T-helper 2 cell treated with Interferon-gamma antibody and Interleukin-4, amounts not matched to agents 5 μg/mL and 100 μg/mL, for 36 hours (primary cell): Measurements from ENCODE around the gene FGF22.
"Not testable (repeated sequence)": the region's sequence is repeated elsewhere in the genome, so short reads cannot be mapped to it uniquely, and the experiment has no call there.

Experiments used
- DNase-seq: peaks from one replicate; pipeline ENCODE4 v3.0.0; 2021; ENCODE audit warnings: low spot score
- H3K27ac Mint-ChIP-seq: one replicate; pipeline ENCODE4 v1.8.0; 2021; ENCODE audit warnings: mild to moderate bottlenecking, mixed read lengths
- H3K27me3 Mint-ChIP-seq: one replicate; pipeline ENCODE4 v1.8.0; 2021; ENCODE audit warnings: low read depth, mixed read lengths
- H3K36me3 Mint-ChIP-seq: one replicate; pipeline ENCODE4 v1.8.0; 2021; ENCODE audit warnings: low read depth, mixed read lengths
- H3K4me1 Mint-ChIP-seq: one replicate; pipeline ENCODE4 v1.8.0; 2021; ENCODE audit warnings: low read depth, mixed read lengths
- H3K4me3 Mint-ChIP-seq: one replicate; pipeline ENCODE4 v1.8.0; 2022; ENCODE audit warnings: mild to moderate bottlenecking, moderate library complexity, mixed read lengths
- H3K9me3 Mint-ChIP-seq: one replicate; pipeline ENCODE4 v1.8.0; 2021; ENCODE audit warnings: mixed read lengths

The FGF22 gene

DNA sequence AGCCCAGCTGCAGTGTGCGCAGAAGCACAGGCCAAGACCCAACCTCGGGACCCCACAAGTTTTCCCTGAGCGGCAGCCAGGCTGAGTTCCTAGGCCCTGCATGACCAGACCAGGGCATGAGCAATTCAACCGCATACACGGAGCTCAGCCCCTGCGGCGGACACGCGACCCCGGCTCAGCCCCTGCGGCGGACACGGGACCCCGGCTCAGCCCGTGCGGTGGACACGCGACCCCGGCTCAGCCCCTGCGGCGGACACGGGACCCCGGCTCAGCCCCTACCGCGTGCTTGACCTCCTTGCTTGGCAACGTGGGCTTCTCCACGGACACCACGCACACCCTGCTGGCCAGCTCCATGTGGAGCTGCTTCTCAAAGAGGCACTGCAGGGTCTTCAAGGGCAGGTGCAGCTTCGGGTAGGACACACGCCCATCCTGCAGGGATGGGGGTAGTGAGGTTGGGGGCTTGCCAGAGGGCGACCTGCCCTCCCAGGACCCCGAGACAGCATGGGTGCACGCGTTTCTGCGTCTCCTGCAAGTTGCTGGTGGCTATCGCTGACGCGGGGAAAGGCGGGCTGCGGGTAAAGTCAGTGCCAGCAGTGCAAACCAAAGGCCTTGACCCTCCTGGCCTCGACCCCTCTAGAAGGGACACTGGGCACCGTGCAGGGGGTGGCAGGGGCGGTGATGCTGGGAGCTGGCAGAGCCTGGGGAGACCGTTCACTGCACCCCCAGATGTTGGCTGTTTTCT is 16.3 kb upstream of the FGF22 start:
- no peak for DNase-seq
- Mint-ChIP-seq H3K36me3 (peaks cover 18% of the 10 kb centered on the region), H3K4me1 (no peaks in the 10 kb centered on the region), H3K27ac (no peak overlapping the region), H3K4me3 (no peak overlapping the region), H3K27me3 (no peaks in the 10 kb centered on the region), H3K9me3 (no peaks in the 10 kb centered on the region)

DNA sequence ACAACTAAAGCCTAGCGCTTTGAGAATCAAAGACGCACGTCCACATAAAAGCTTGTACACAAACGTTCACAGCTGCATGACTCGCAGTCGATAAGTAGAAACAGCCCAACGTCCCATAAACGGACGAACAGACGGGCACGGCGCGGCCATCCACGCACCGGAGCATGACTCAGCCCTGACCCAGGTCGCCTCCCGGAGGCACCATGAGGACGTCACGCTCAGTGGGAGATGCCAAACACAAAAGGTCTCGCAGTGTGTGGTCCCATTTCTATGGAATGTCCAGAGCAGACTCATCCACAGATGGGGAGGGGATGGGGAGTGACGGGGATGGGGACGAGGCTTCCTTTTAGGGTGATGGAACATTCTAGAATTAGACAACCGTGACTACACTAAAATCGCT is 15.7 kb upstream of the FGF22 start:
- H3K4me3 Mint-ChIP-seq = no peak overlapping the region
- no peak overlapping the region for H3K27ac Mint-ChIP-seq
- DNase-seq = no peak
- H3K27me3 Mint-ChIP-seq = no peaks in the 10 kb centered on the region
- no peaks in the 10 kb centered on the region for H3K9me3 Mint-ChIP-seq
- H3K4me1 Mint-ChIP-seq = peaks cover 2% of the 10 kb centered on the region
- H3K36me3 Mint-ChIP-seq = peaks cover 18% of the 10 kb centered on the region

DNA sequence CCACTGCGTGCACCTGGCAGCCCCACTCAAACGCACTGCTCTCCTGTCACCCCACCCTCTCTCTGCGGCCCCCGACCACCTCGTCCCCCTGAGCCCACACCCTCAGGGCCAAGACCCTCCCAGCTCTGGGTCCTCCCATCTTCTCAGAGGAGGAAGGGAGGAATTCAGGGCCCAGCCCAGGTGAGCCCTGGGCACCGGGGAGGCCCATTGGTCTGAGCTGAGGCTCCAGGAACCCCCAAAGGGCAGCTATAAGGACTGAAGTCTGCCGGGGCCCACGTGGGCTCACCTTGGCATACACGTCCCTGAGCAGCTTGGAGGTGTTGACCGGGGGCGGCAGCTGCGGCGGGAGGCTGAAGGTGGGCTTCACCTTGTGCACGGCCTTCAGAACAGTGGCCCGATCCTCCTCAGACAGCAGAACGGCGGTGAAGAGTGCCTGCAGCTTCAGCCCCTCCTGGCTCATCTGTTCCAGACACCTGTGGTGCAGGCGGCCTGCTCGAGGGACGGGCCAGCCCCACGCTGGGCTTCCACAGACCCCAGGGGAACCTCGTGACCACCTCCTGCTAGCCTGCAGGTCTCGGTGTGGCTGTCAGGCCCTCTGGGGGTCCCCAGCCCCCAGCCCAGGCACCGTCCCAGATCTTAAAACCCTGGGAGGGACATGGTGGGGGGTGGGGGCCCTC is 15.1 kb upstream of the FGF22 start:
- peaks cover 4% of the 10 kb centered on the region for H3K4me1 Mint-ChIP-seq

DNA sequence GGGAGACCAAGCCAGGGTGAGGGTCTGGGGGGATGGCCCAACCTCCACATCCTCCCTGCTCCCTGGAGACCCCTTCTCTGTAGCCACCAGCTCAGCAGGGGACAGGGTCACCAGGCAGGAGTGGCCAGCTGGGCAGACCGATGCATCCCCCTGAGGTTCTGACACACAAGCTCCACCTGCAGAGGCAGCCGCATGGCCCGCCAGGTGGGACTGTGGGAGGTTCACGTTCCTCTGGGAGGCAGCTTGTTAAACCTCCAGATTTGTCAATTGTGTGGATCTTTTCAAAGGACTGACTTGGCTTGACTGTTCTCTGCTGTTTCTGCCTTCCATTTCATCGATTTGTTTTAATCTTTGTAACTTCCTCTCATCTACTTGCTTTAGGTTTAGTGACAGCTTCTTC is 14.4 kb upstream of the FGF22 start:
- DNase-seq = no peak
- Mint-ChIP-seq H3K4me1 (peaks cover 4% of the 10 kb centered on the region), H3K27ac (no peak overlapping the region), H3K9me3 (no peaks in the 10 kb centered on the region), H3K27me3 (no peaks in the 10 kb centered on the region), H3K4me3 (no peak overlapping the region), H3K36me3 (peaks cover 14% of the 10 kb centered on the region)

More for the DNA sequence above, 15.1 kb upstream of the FGF22 start:
- no peaks in the 10 kb centered on the region for H3K9me3 Mint-ChIP-seq
- H3K27ac Mint-ChIP-seq = no peak overlapping the region
- H3K27me3 Mint-ChIP-seq = no peaks in the 10 kb centered on the region
- H3K4me3 Mint-ChIP-seq = no peak overlapping the region
- no peak for DNase-seq
- H3K36me3 Mint-ChIP-seq = peaks cover 16% of the 10 kb centered on the region

DNA sequence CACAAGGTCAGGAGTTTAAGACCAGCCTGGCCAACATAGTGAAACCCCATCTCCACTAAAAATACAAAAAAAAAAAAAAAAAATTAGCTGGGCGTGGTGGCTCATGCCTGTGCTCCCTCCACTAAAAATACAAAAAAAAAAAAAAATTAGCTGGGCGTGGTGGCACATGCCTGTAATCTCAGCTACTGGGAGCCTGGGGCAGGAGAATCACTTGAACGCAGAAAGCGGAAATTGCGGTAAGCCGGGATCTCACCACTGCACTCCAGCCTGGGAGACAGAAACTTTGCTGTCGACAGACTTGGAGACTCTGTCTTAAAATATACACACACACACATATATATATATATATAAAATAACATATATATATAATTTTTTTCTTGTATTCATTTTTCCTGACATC is 13.1 kb upstream of the FGF22 start:
- not testable (repeated sequence) for H3K27me3 Mint-ChIP-seq, H3K4me1 Mint-ChIP-seq, DNase-seq, H3K4me3 Mint-ChIP-seq, H3K27ac Mint-ChIP-seq, H3K9me3 Mint-ChIP-seq
- H3K36me3 Mint-ChIP-seq = peaks cover 19% of the 10 kb centered on the region

DNA sequence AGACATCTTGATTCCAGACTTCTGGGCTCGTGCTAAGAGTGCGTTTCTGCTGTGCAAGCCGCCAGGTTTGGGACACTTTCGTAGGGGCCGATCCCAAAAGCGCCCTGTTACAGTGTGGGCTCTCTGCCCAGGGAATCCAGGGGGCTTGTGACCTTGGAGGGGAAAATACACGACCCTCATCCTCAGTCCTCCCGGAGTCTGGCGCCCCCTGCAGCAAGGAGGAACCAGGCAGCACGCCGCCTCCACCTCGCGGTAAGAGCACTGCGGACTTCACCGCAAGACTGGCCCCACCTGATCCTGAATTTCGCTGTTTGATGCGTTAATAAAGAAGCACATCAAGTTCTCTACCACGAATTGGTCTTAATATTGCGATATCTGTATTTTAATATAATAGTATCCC is 11.5 kb upstream of the FGF22 start:
- H3K27me3 Mint-ChIP-seq = no peaks in the 10 kb centered on the region
- peaks cover 19% of the 10 kb centered on the region for H3K36me3 Mint-ChIP-seq
- H3K4me3 Mint-ChIP-seq = no peak overlapping the region
- H3K4me1 Mint-ChIP-seq = peaks cover 6% of the 10 kb centered on the region
- no peak overlapping the region for H3K27ac Mint-ChIP-seq
- DNase-seq = no peak
- no peaks in the 10 kb centered on the region for H3K9me3 Mint-ChIP-seq

DNA sequence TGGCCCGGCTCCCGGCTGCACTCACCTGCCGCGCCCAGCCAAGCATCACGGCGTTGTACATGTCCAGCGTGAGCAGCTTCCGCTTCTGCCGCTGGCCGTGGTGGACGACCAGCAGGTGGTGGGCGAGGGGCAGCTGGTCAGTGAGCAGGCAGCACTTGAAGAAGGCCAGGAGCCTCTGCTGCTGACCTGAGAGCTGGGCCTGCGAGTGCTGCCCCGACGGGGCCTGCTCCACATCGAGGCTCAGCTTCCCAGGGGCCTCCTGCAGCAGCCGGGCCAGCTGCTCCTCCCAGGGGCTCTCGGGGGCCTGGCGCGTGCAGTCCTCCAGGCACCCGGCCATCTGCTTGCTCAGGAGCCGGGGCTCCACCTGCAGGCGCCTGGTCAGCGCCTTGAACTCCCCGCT is 10.2 kb upstream of the FGF22 start:
- DNase-seq, H3K4me3 Mint-ChIP-seq, H3K27ac Mint-ChIP-seq, H3K9me3 Mint-ChIP-seq, H3K27me3 Mint-ChIP-seq: not testable (repeated sequence)
- H3K4me1 Mint-ChIP-seq = peaks cover 13% of the 10 kb centered on the region
- peaks cover 19% of the 10 kb centered on the region for H3K36me3 Mint-ChIP-seq

DNA sequence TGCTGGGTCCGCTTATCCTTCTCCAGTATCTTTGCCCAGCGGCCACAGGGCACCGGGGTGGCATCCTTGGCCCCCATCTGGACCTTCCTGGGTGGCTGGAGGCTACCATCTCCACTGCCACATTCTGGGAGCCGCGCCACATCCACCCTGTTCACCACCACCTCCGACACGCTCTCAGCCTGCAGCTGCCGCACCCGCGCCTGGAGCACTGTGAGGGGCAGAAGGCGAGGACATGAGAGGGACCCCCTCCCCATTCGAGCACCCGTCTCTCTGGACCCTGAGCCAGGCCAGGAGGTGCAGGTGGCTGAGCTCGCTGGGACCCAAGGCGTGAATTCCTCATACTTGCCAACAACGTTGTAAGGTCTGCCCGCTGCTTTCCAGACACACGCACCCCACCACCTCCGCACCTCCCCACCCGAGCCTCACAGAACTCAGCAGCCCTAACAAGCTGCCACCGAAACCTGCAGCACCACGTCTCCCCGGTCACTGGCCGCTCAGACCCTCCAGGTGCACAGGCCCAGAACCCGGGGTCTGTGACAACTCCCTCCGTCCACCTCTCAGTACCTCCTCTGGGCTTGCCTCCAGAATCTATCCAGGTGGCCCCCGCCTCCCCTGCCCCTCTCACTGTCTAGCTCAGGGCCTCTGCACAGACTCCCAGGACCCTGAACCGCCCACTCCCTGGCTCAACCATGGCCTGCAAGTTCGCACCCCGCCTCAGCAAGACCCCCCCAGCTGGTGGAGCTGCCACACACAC is 9.5 kb upstream of the FGF22 start:
- no peak overlapping the region for H3K4me3 Mint-ChIP-seq
- peaks cover 19% of the 10 kb centered on the region for H3K36me3 Mint-ChIP-seq
- DNase-seq = no peak
- H3K27ac Mint-ChIP-seq = peak overlapping the region; percentile 26
- H3K9me3 Mint-ChIP-seq = no peaks in the 10 kb centered on the region
- H3K4me1 Mint-ChIP-seq = peaks cover 13% of the 10 kb centered on the region
- no peaks in the 10 kb centered on the region for H3K27me3 Mint-ChIP-seq

DNA sequence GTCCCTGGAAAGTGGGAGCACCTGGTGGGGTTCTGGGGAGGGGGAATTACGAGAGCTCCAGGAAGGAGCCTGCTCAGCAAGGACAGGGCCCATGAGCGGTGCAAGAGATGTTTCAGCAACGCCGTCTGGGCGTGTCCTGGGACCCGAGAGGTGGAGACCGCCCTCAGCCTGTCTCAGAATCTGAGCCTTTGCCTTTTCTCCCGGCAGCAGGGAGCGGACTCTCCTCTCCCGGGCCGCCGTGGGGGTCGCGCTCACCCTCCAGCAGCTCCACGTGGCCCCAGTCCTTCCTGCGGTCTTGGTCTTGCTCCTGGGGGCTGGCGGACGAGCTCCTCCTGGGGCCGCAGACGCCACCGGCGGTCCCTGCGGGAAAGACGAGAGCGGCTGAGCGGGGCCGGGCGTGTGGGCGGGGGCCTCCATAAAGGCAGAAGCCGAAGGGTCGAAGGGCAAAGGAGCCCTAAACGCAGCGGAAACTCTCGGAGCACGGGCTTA is 7.1 kb upstream of the FGF22 start:
- peak overlapping the region; percentile 95 for H3K27ac Mint-ChIP-seq
- peak; percentile 53 for DNase-seq
- no peaks in the 10 kb centered on the region for H3K9me3 Mint-ChIP-seq
- H3K27me3 Mint-ChIP-seq = peaks cover 4% of the 10 kb centered on the region
- H3K36me3 Mint-ChIP-seq = peaks cover 15% of the 10 kb centered on the region
- peak overlapping the region; percentile 98 for H3K4me3 Mint-ChIP-seq
- peaks cover 13% of the 10 kb centered on the region for H3K4me1 Mint-ChIP-seq

DNA sequence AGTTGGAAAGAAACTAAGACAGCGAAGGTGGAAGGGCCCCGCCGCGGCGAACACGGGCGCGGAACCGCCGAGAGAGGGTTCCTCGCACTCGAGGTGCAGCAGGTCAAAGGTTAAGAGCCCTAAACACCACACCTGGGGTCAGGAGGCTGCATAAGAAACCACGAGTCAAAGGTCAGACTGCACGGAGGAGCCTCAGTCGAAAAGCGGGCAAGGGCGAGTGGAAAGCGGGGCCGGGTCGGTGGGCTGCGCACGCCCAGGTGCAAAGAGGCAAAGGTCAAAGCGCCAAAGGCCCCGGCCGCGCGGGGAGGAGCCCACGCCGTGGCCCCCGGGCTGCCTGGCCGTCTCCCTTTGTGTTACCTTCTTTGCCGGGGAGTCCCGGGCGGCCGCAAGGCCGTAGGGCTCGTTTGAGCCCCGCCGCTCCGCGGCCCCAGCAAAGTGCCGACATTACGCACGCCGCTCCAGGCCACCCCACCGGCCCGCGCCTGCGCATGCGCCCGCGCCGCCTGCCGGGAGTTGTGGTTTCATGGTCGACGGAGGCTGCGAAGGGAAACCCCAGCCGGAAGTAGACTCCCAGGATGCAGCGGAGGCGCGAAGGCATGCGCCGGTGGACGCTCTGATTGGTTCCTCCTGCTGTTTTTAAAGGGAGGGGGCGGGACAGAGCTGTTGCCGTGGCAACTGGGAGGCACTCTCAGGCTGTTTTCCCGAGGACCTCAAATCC is 6.5 kb upstream of the FGF22 start, which contains the start of gene POLRMT:
Gene POLRMT, minus strand, starts transcription at position 470 of the 718 bp plus-strand sequence. Its CDS starts 25 bp downstream, at position 445.
- peak; percentile 98 for DNase-seq

DNA sequence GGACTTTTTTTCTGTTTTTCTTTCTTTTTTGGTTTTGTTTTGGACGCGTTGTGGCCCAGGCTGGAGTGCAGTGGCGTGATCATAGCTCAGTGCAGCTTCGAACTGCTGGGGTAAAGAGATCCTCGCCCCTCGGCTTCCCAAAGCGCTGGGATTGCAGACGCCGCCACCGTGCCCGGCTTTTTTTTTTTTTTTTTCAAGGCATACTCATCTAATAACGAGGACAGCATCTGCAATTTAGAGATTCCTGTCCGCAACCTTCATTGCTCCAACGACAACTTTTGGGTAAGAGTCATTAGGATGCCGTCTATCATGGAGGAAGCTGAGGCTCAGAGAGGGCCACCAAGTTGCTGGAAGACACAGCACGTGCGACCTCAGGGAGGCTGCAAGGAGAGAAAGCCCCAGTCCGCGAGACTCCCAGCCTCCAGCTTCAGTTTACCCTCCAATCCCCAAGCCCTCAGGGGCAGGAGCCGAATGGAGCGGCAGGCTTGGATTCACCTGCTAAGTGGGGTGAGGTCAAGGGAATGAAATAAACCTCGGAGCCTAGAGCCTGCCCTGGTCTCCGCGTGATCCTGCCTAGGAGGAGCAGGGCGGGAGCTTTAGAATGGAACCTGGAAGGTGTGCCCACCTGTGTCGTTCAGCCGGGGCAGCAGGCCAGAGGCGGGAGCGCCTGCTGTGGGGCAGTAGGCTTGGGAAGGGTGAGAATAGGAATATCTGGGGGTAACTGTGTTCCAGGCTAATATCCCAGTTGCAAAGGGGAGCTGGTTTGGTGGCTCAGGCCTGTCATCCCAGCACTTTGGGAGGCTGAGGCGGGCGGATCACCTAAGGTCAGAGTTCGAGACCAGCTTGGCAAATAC is 5.7 kb upstream of the FGF22 start:
- Mint-ChIP-seq H3K4me3 (peak overlapping the region; percentile 98), H3K9me3 (no peaks in the 10 kb centered on the region), H3K27me3 (peaks cover 7% of the 10 kb centered on the region), H3K36me3 (peaks cover 5% of the 10 kb centered on the region), H3K27ac (peak overlapping the region; percentile 72), H3K4me1 (peaks cover 10% of the 10 kb centered on the region)
- DNase-seq = no peak

More for the DNA sequence above, 6.5 kb upstream of the FGF22 start, which contains the start of gene POLRMT:
- H3K4me3 Mint-ChIP-seq = peak within 1 kb of the TSS; percentile 98
- peaks cover 7% of the 10 kb centered on the region for H3K27me3 Mint-ChIP-seq
- H3K27ac Mint-ChIP-seq = peak within 1 kb of the TSS; percentile 95
- H3K4me1 Mint-ChIP-seq = peaks cover 13% of the 10 kb centered on the region
- H3K9me3 Mint-ChIP-seq = no peaks in the 10 kb centered on the region
- peaks cover 12% of the 10 kb centered on the region for H3K36me3 Mint-ChIP-seq

DNA sequence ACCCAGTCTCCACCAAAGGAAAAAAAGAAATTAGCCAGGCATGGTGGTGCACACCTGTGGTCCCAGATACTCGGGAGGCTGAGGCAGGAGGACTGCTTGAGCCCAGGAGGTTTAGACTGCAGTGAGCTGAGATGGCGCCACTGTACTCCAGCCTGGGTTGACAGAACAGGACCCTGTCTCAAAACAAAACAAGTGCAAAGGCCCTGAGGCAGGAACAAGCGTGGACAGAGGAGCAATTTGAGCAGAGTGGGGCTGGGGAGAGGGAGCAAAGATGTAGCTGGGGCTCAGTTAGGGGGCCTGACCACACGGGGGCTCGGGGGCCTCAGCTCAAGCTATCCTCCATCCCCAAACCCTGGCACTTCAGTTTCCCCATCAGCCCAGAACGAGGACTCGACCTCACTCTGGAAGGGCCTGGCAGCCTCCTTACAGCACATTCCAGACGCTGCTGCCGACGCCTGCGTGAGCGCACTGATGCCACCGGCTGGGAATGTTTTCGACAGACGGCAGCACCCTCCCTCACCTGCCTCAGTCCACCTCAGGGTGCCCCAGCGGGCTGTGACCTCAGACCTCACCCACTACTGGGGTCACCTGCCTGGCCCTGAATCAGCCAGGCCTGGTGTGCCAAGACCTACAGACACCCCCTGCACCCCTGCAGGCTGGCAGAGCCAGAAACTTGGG is 4.6 kb upstream of the FGF22 start:
- H3K9me3 Mint-ChIP-seq = no peaks in the 10 kb centered on the region
- H3K4me3 Mint-ChIP-seq = no peak overlapping the region
- H3K27ac Mint-ChIP-seq = no peak overlapping the region
- peaks cover 4% of the 10 kb centered on the region for H3K36me3 Mint-ChIP-seq
- H3K27me3 Mint-ChIP-seq = peaks cover 7% of the 10 kb centered on the region
- H3K4me1 Mint-ChIP-seq = peaks cover 14% of the 10 kb centered on the region
- no peak for DNase-seq
